Forelimb muscle (tissue), 1 donor: ENCODE measurements around the gene SDR42E2. TPM values are rescaled to one million over a fixed set of nuclear protein-coding genes. Genes with fewer than 3 reads are reported as not detected.
"Not testable (repeated sequence)": the region's sequence is repeated elsewhere in the genome, so short reads cannot be mapped to it uniquely, and the experiment has no call there.

Source experiments
- DNase-seq: peaks from one replicate; pipeline ENCODE4 v3.0.0-alpha.2; 2013; ENCODE audit warnings: low read depth
- polyA plus RNA-seq: library from polyadenylated mRNA; unstranded; fragments of 120-200 nt; gene quantifications from one replicate; pipeline ENCODE4 v1.2.1, GENCODE V29; 2013; ENCODE audit not compliant: insufficient read length

Gene SDR42E2
- polyA plus RNA-seq: not detected

- no peak for DNase-seq
These were observed at the start of gene SDR42E2 for GRCh38 chr16:22161999-22162655. Gene SDR42E2 (plus strand): TSS chr16:22162506. CDS start chr16:22165583, 3,077 bp downstream.

GRCh38 chr16:22116095-22116700 lies 46.1 kb upstream of the SDR42E2 start:
- DNase-seq: no peak

- no peak for DNase-seq
These were observed 44.7 kb upstream of the SDR42E2 start for GRCh38 chr16:22117609-22118008.

GRCh38 chr16:22120440-22120839 lies 41.9 kb upstream of the SDR42E2 start:
- DNase-seq: no peak

- no peak for DNase-seq
These were observed 40.1 kb upstream of the SDR42E2 start for GRCh38 chr16:22122239-22122638.

- DNase-seq: no peak
These were observed 39.2 kb upstream of the SDR42E2 start for GRCh38 chr16:22123146-22123545.

GRCh38 chr16:22123759-22124490 lies 38.4 kb upstream of the SDR42E2 start:
- DNase-seq: no peak

GRCh38 chr16:22124583-22125284 lies 37.6 kb upstream of the SDR42E2 start:
- DNase-seq: no peak

- DNase-seq: no peak
These were observed 36.2 kb upstream of the SDR42E2 start for GRCh38 chr16:22126037-22126558.

- DNase-seq: not testable (repeated sequence)
These were observed 33.8 kb upstream of the SDR42E2 start for GRCh38 chr16:22128537-22128936.

- no peak for DNase-seq
These were observed 31.8 kb upstream of the SDR42E2 start for GRCh38 chr16:22130528-22130927.

- no peak for DNase-seq
These were observed 29.5 kb upstream of the SDR42E2 start for GRCh38 chr16:22132801-22133200.

GRCh38 chr16:22138482-22138881 lies 23.8 kb upstream of the SDR42E2 start:
- DNase-seq: no peak

- no peak for DNase-seq
These were observed 23.3 kb upstream of the SDR42E2 start for GRCh38 chr16:22139008-22139407.

- no peak for DNase-seq
These were observed 22.6 kb upstream of the SDR42E2 start for GRCh38 chr16:22139732-22140131.

- no peak for DNase-seq
These were observed 20.5 kb upstream of the SDR42E2 start for GRCh38 chr16:22141767-22142166.

GRCh38 chr16:22144520-22144919 lies 17.8 kb upstream of the SDR42E2 start:
- no peak for DNase-seq

GRCh38 chr16:22147853-22148252 lies 14.5 kb upstream of the SDR42E2 start:
- no peak for DNase-seq

GRCh38 chr16:22151246-22151998 lies 10.9 kb upstream of the SDR42E2 start:
- no peak for DNase-seq

- no peak for DNase-seq
These were observed 10.0 kb upstream of the SDR42E2 start for GRCh38 chr16:22152316-22152715.

- not testable (repeated sequence) for DNase-seq
These were observed 9.2 kb upstream of the SDR42E2 start for GRCh38 chr16:22153078-22153477.
